ENCODE data around the gene RBMS3. TPM values are rescaled to one million over a fixed set of nuclear protein-coding genes. Genes with fewer than 3 reads are reported as not detected.

Gene RBMS3
- total RNA-seq, 4 donors from 2014 or later, result 3.8 to 18.7 (median 14.6) TPM

- in situ Hi-C loops (cut with MboI; ENCODE audit: low pct_ligation_motif_present in 1 of 4, low pct_unique_long_range_greater_than_20kb in 1 of 4, low sequenced_read_pairs in 3 of 4), result no loop called here
- DNase-seq, result no peak
- intact Hi-C loops (cut with DNase I; ENCODE audit: low total_unique reads), result no loop called here
Observed at GRCh38 chr3:29511701-29512100, 230.8 kb downstream of the RBMS3 start.

GRCh38 chr3:29512641-29513040, 231.8 kb downstream of the RBMS3 start:
- in situ Hi-C loops (cut with MboI; ENCODE audit: low pct_ligation_motif_present in 1 of 4, low pct_unique_long_range_greater_than_20kb in 1 of 4, low sequenced_read_pairs in 3 of 4) (no loop called here), intact Hi-C loops (cut with DNase I; ENCODE audit: low total_unique reads) (no loop called here)
- TF ChIP-seq CTCF (IDR thresholded peaks at IDR 0.05) (no peak), POLR2AphosphoS5 (IDR thresholded peaks at IDR 0.05) (no peak), POLR2A (IDR thresholded peaks at IDR 0.05) (no peak), EP300 (IDR thresholded peaks at IDR 0.05; ENCODE audit: low read depth) (no peak)
- H3K36me3 ChIP-seq, result no peaks in the 10 kb centered on the region
- DNase-seq, result no peak
- no peak overlapping the region for H3K4me3 ChIP-seq
- H3K4me1 ChIP-seq, result peaks cover 4 to 27% (median 11%) of the 10 kb centered on the region in 4 donors
- 71 to 75% methylated on average over 4 of the region's 4 CpGs for WGBS, 2 donors (ENCODE audit: low coverage in 1 of 2)
- no peaks in the 10 kb centered on the region for H3K27me3 ChIP-seq
- H3K9me3 ChIP-seq, result no peaks in the 10 kb centered on the region
- peak overlapping the region in 1 of 4 donors; percentile 28 for H3K27ac ChIP-seq

More at GRCh38 chr3:29511701-29512100, 230.8 kb downstream of the RBMS3 start:
- no peak overlapping the region for H3K4me3 ChIP-seq
- TF ChIP-seq EP300 (IDR thresholded peaks at IDR 0.05; ENCODE audit: low read depth) (no peak), CTCF (IDR thresholded peaks at IDR 0.05) (no peak), POLR2AphosphoS5 (IDR thresholded peaks at IDR 0.05) (no peak), POLR2A (IDR thresholded peaks at IDR 0.05) (no peak)
- H3K9me3 ChIP-seq, result no peaks in the 10 kb centered on the region
- H3K27ac ChIP-seq, result no peak overlapping the region
- no peaks in the 10 kb centered on the region for H3K27me3 ChIP-seq
- no peaks in the 10 kb centered on the region for H3K36me3 ChIP-seq
- 73 to 90% methylated on average over 1 of the region's 1 CpG for WGBS, 2 donors (ENCODE audit: low coverage in 1 of 2)
- peaks cover 4 to 27% (median 11%) of the 10 kb centered on the region in 4 donors for H3K4me1 ChIP-seq

GRCh38 chr3:29513236-29513635, 232.4 kb downstream of the RBMS3 start:
- in situ Hi-C loops (cut with MboI; ENCODE audit: low pct_ligation_motif_present in 1 of 4, low pct_unique_long_range_greater_than_20kb in 1 of 4, low sequenced_read_pairs in 3 of 4) (no loop called here), intact Hi-C loops (cut with DNase I; ENCODE audit: low total_unique reads) (no loop called here)
- H3K4me3 ChIP-seq, result no peak overlapping the region
- H3K36me3 ChIP-seq, result no peaks in the 10 kb centered on the region
- DNase-seq, result no peak
- WGBS, 2 donors (ENCODE audit: low coverage in 1 of 2), result 21% methylated on average over 2 to 3 of the region's 3 CpGs
- peak overlapping the region in 1 of 4 donors; percentile 28 for H3K27ac ChIP-seq
- peaks cover 4 to 27% (median 11%) of the 10 kb centered on the region in 4 donors for H3K4me1 ChIP-seq
- H3K27me3 ChIP-seq, result no peaks in the 10 kb centered on the region
- no peaks in the 10 kb centered on the region for H3K9me3 ChIP-seq
- TF ChIP-seq POLR2A (IDR thresholded peaks at IDR 0.05) (no peak), CTCF (IDR thresholded peaks at IDR 0.05) (no peak), EP300 (IDR thresholded peaks at IDR 0.05; ENCODE audit: low read depth) (no peak), POLR2AphosphoS5 (IDR thresholded peaks at IDR 0.05) (no peak)

GRCh38 chr3:29514170-29514569, 233.3 kb downstream of the RBMS3 start:
- H3K36me3 ChIP-seq, result no peaks in the 10 kb centered on the region
- no peaks in the 10 kb centered on the region for H3K9me3 ChIP-seq
- TF ChIP-seq POLR2AphosphoS5 (IDR thresholded peaks at IDR 0.05) (peak in 1 of 3 donors; percentile 54), CTCF (IDR thresholded peaks at IDR 0.05) (no peak)
- 51 to 60% methylated on average over 3 of the region's 3 CpGs for WGBS, 2 donors (ENCODE audit: low coverage in 1 of 2)
- H3K27ac ChIP-seq, result peak overlapping the region in 1 of 4 donors; percentile 42
- intact Hi-C loops (cut with DNase I; ENCODE audit: low total_unique reads) (no loop called here), in situ Hi-C loops (cut with MboI; ENCODE audit: low pct_ligation_motif_present in 1 of 4, low pct_unique_long_range_greater_than_20kb in 1 of 4, low sequenced_read_pairs in 3 of 4) (no loop called here)
- DNase-seq, result no peak
- H3K4me1 ChIP-seq, result peaks cover 4 to 27% (median 11%) of the 10 kb centered on the region in 4 donors
- H3K4me3 ChIP-seq, result no peak overlapping the region
- H3K27me3 ChIP-seq, result no peaks in the 10 kb centered on the region
